HG03520 (cell line): ENCODE measurements around the gene MXD1.

Experiments
- ATAC-seq: cut with Tn5 transposase; IDR thresholded peaks from one replicate; pipeline ENCODE4 v1.9.1; 2021; ENCODE audit warnings: mild to moderate bottlenecking, moderate library complexity; ENCODE audit not compliant: unreplicated experiment

The MXD1 gene

GRCh38 chr2:69933254-69933828, 18.4 kb downstream of the MXD1 start:
- ATAC-seq = no peak

GRCh38 chr2:69933839-69934613, 19.1 kb downstream of the MXD1 start:
- no peak for ATAC-seq

- ATAC-seq = no peak
Measured at GRCh38 chr2:69934614-69934908, 19.7 kb downstream of the MXD1 start.

GRCh38 chr2:69935011-69935410, 20.1 kb downstream of the MXD1 start:
- no peak for ATAC-seq

- no peak for ATAC-seq
Measured at GRCh38 chr2:69936906-69937305, 22.0 kb downstream of the MXD1 start.

GRCh38 chr2:69937968-69938367, 23.1 kb downstream of the MXD1 start:
- ATAC-seq = no peak

- ATAC-seq = no peak
Measured at GRCh38 chr2:69939722-69940121, 24.8 kb downstream of the MXD1 start.

GRCh38 chr2:69940691-69941090, 25.8 kb downstream of the MXD1 start:
- no peak for ATAC-seq

- no peak for ATAC-seq
Measured at GRCh38 chr2:69943000-69943842, 28.3 kb downstream of the MXD1 start.

- ATAC-seq = no peak
Measured at GRCh38 chr2:69943843-69944525, 29.1 kb downstream of the MXD1 start.

- ATAC-seq = no peak
Measured at GRCh38 chr2:69944756-69945155, 29.8 kb downstream of the MXD1 start.

GRCh38 chr2:69945441-69945840, 30.5 kb downstream of the MXD1 start:
- ATAC-seq = no peak

- no peak for ATAC-seq
Measured at GRCh38 chr2:69945941-69946340, 31.0 kb downstream of the MXD1 start.

GRCh38 chr2:69946351-69947324, 31.7 kb downstream of the MXD1 start:
- ATAC-seq = peak; percentile 86

GRCh38 chr2:69947325-69947931, 32.5 kb downstream of the MXD1 start:
- no peak for ATAC-seq

- ATAC-seq = no peak
Measured at GRCh38 chr2:69948032-69948962, 33.4 kb downstream of the MXD1 start.

- no peak for ATAC-seq
Measured at GRCh38 chr2:69948963-69949645, 34.2 kb downstream of the MXD1 start.

GRCh38 chr2:69950241-69950640, 35.3 kb downstream of the MXD1 start:
- ATAC-seq = no peak
